Measurements from ENCODE around the gene SKAP1. TPM values are rescaled to one million over a fixed set of nuclear protein-coding genes. Genes with fewer than 3 reads are reported as not detected.
A peak's percentile ranks its signal among the peaks of the same experiment; 100 is the strongest.

Gene SKAP1
- polyA plus RNA-seq, 1 of the 3 experiments (the other 2 are of a cell fraction) = not detected

DNA sequence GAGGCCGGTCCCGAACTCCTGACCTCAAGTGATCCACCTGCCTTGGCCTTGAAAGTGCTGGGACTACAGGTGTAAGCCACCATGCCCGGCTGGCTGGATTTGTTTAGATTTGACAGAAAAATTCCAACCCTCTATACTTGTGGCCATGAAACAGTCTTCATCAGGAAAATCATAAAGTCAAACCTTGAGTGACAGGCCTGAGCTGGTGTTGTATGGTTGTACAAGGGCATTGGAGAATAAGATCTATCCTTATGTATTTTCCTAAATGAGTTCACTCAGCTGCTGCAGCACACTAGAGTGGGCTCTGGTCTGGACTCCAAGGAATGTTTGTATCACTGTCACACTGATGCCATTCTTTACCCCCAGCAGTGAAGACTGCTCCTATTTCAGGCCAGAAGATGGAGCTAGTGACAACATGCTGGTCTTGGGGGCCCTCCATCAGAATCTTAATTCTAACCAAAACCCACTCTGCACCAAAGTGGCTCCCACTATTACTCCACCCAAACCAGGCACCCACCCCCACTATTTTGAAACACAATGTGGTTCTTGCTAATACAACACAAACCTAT, 295.0 kb downstream of the SKAP1 start:
- WGBS (ENCODE audit: low lambda C conversion rate) = 56% methylated on average over 3 of the region's 3 CpGs
- Histone ChIP-seq H3K79me2 (ENCODE audit: insufficient read depth) (no peaks in the 10 kb centered on the region), H3K27ac (ENCODE audit: low read depth in 2 of 2, low read length in 1 of 2) (no peak overlapping the region), H4K20me1 (ENCODE audit: insufficient read depth) (no peaks in the 10 kb centered on the region), H3K9ac (no peak overlapping the region), H3K9me2 (no peaks in the 10 kb centered on the region), H3K36me3 (replicated peaks in 1 of 2; ENCODE audit: control insufficient read depth in 1 of 2, insufficient read depth in 2 of 2, low read length in 1 of 2) (no peaks in the 10 kb centered on the region), H3K27me3 (ENCODE audit: insufficient read depth) (peaks cover 36% of the 10 kb centered on the region), H3K9me3 (no peaks in the 10 kb centered on the region), H2AFZ (ENCODE audit: low read depth) (no peak overlapping the region), H3K4me2 (no peak overlapping the region), H3F3A (replicated peaks; ENCODE audit: insufficient read depth) (no peaks in the 10 kb centered on the region), H3K4me3 (ENCODE audit: low read depth in 2 of 2, low read length in 1 of 2) (no peak overlapping the region), H3K4me1 (ENCODE audit: control insufficient read depth in 1 of 2, insufficient read depth in 2 of 2, low read depth in 1 of 2, low read length in 1 of 2) (peaks cover 0 to 5% of the 10 kb centered on the region in 2 experiments; a peak in 1 of 4 replicates)
- TF ChIP-seq RAD21 (IDR thresholded peaks at IDR 0.05; ENCODE audit: low read length) (peak; percentile 20; the same call in 1 of the 2 replicates), MEF2A (IDR thresholded peaks at IDR 0.05; ENCODE audit: borderline replicate concordance, low read depth) (no peak), CHD2 (IDR thresholded peaks at IDR 0.05; ENCODE audit: low read length, partially characterized antibody) (no peak), GATA2 (CRISPR knock-in tag; IDR thresholded peaks at IDR 0.05) (no peak), NFIC (IDR thresholded peaks at IDR 0.05; ENCODE audit: borderline replicate concordance) (no peak)
- TF ChIP-seq, protein P1, sequence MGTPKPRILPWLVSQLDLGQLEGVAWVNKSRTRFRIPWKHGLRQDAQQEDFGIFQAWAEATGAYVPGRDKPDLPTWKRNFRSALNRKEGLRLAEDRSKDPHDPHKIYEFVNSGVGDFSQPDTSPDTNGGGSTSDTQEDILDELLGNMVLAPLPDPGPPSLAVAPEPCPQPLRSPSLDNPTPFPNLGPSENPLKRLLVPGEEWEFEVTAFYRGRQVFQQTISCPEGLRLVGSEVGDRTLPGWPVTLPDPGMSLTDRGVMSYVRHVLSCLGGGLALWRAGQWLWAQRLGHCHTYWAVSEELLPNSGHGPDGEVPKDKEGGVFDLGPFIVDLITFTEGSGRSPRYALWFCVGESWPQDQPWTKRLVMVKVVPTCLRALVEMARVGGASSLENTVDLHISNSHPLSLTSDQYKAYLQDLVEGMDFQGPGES (IDR thresholded peaks at IDR 0.05; ENCODE audit: low read depth, low read length) = no peak
- TF ChIP-seq, protein P2, sequence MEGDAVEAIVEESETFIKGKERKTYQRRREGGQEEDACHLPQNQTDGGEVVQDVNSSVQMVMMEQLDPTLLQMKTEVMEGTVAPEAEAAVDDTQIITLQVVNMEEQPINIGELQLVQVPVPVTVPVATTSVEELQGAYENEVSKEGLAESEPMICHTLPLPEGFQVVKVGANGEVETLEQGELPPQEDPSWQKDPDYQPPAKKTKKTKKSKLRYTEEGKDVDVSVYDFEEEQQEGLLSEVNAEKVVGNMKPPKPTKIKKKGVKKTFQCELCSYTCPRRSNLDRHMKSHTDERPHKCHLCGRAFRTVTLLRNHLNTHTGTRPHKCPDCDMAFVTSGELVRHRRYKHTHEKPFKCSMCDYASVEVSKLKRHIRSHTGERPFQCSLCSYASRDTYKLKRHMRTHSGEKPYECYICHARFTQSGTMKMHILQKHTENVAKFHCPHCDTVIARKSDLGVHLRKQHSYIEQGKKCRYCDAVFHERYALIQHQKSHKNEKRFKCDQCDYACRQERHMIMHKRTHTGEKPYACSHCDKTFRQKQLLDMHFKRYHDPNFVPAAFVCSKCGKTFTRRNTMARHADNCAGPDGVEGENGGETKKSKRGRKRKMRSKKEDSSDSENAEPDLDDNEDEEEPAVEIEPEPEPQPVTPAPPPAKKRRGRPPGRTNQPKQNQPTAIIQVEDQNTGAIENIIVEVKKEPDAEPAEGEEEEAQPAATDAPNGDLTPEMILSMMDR (IDR thresholded peaks at IDR 0.05) = peak; percentile 41
- CTCF ChIA-PET = interaction anchor here (0.6 to 17.8 kb wide), 14 partner anchors 8 to 578 kb away, joined by 3 to 232 read pairs (median 4); no protein-coding TSS in a partner anchor
- DNase-seq = no peak
- POLR2A ChIA-PET = no interaction called here

DNA sequence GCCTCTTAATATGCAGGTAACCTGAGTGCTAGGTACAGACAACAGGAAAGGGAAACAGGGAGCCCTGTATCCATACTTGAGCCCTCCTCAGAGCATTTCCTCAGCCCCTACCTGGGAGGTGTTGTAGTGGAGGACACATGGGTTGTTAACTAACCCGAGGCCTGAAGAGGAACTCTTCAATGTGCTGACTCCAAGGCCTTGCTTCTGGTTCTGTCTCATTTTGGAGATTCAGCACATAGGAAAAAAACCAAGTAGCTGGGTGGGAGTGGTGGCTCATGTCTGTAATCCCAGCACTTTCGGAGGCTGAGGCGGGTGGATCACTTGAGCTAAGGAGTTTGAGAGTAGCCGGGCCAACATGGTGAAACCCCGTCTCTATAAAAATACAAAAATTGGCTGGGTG, 297.6 kb downstream of the SKAP1 start:
- CTCF ChIA-PET = interaction anchor here (0.5 to 17.8 kb wide), 21 partner anchors 8 to 1581 kb away, joined by 3 to 232 read pairs (median 7); partner anchors contain the start of gene NFE2L1
- no peaks in the 10 kb centered on the region for H3K79me2 ChIP-seq (ENCODE audit: insufficient read depth)
- H3K27me3 ChIP-seq (ENCODE audit: insufficient read depth) = peaks cover 16% of the 10 kb centered on the region; the same call in 1 of the 2 replicates
- no peaks in the 10 kb centered on the region for H3K9me2 ChIP-seq
- POLR2A ChIA-PET = no interaction called here
- no peaks in the 10 kb centered on the region for H4K20me1 ChIP-seq (ENCODE audit: insufficient read depth)
- 76% methylated on average over 5 of the region's 5 CpGs for WGBS (ENCODE audit: low lambda C conversion rate)
- H3K36me3 ChIP-seq (replicated peaks in 1 of 2; ENCODE audit: control insufficient read depth in 1 of 2, insufficient read depth in 2 of 2, low read length in 1 of 2) = no peaks in the 10 kb centered on the region
- no peak overlapping the region for H2AFZ ChIP-seq (ENCODE audit: low read depth)
- H3K4me1 ChIP-seq (ENCODE audit: control insufficient read depth in 1 of 2, insufficient read depth in 2 of 2, low read depth in 1 of 2, low read length in 1 of 2) = peaks cover 3 to 13% of the 10 kb centered on the region in 2 experiments; a peak in 2 of 4 replicates
- H3K9me3 ChIP-seq = no peaks in the 10 kb centered on the region
- H3K9ac ChIP-seq = no peak overlapping the region
- DNase-seq = no peak
- H3F3A ChIP-seq (replicated peaks; ENCODE audit: insufficient read depth) = no peaks in the 10 kb centered on the region
- no peak overlapping the region for H3K4me2 ChIP-seq
- H3K27ac ChIP-seq (ENCODE audit: low read depth in 2 of 2, low read length in 1 of 2) = no peak overlapping the region
- no peak overlapping the region for H3K4me3 ChIP-seq (ENCODE audit: low read depth in 2 of 2, low read length in 1 of 2)
- TF ChIP-seq, protein P3, sequence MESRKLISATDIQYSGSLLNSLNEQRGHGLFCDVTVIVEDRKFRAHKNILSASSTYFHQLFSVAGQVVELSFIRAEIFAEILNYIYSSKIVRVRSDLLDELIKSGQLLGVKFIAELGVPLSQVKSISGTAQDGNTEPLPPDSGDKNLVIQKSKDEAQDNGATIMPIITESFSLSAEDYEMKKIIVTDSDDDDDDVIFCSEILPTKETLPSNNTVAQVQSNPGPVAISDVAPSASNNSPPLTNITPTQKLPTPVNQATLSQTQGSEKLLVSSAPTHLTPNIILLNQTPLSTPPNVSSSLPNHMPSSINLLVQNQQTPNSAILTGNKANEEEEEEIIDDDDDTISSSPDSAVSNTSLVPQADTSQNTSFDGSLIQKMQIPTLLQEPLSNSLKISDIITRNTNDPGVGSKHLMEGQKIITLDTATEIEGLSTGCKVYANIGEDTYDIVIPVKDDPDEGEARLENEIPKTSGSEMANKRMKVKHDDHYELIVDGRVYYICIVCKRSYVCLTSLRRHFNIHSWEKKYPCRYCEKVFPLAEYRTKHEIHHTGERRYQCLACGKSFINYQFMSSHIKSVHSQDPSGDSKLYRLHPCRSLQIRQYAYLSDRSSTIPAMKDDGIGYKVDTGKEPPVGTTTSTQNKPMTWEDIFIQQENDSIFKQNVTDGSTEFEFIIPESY (IDR thresholded peaks at IDR 0.05; ENCODE audit: borderline replicate concordance, low read depth) = no peak
- TF ChIP-seq EZH2phosphoT487 (IDR thresholded peaks at IDR 0.05; ENCODE audit: borderline replicate concordance, low read depth) (no peak), NFIC (IDR thresholded peaks at IDR 0.05; ENCODE audit: borderline replicate concordance) (no peak), SIN3A (IDR thresholded peaks at IDR 0.05; ENCODE audit: borderline replicate concordance, low read depth, low read length) (no peak), NRF1 (IDR thresholded peaks at IDR 0.05; ENCODE audit: low read depth, low read length) (no peak), POLR2AphosphoS5 (IDR thresholded peaks at IDR 0.05; ENCODE audit: low read depth, low read length) (no peak), GATA2 (CRISPR knock-in tag; IDR thresholded peaks at IDR 0.05) (no peak)
- TF ChIP-seq, protein P4, sequence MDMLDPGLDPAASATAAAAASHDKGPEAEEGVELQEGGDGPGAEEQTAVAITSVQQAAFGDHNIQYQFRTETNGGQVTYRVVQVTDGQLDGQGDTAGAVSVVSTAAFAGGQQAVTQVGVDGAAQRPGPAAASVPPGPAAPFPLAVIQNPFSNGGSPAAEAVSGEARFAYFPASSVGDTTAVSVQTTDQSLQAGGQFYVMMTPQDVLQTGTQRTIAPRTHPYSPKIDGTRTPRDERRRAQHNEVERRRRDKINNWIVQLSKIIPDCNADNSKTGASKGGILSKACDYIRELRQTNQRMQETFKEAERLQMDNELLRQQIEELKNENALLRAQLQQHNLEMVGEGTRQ (IDR thresholded peaks at IDR 0.05; ENCODE audit: borderline replicate concordance, low read depth, low read length) = no peak
- TF ChIP-seq, protein P5, sequence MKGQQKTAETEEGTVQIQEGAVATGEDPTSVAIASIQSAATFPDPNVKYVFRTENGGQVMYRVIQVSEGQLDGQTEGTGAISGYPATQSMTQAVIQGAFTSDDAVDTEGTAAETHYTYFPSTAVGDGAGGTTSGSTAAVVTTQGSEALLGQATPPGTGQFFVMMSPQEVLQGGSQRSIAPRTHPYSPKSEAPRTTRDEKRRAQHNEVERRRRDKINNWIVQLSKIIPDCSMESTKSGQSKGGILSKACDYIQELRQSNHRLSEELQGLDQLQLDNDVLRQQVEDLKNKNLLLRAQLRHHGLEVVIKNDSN (IDR thresholded peaks at IDR 0.05; ENCODE audit: borderline replicate concordance, low read depth) = no peak
- TF ChIP-seq, protein P6, sequence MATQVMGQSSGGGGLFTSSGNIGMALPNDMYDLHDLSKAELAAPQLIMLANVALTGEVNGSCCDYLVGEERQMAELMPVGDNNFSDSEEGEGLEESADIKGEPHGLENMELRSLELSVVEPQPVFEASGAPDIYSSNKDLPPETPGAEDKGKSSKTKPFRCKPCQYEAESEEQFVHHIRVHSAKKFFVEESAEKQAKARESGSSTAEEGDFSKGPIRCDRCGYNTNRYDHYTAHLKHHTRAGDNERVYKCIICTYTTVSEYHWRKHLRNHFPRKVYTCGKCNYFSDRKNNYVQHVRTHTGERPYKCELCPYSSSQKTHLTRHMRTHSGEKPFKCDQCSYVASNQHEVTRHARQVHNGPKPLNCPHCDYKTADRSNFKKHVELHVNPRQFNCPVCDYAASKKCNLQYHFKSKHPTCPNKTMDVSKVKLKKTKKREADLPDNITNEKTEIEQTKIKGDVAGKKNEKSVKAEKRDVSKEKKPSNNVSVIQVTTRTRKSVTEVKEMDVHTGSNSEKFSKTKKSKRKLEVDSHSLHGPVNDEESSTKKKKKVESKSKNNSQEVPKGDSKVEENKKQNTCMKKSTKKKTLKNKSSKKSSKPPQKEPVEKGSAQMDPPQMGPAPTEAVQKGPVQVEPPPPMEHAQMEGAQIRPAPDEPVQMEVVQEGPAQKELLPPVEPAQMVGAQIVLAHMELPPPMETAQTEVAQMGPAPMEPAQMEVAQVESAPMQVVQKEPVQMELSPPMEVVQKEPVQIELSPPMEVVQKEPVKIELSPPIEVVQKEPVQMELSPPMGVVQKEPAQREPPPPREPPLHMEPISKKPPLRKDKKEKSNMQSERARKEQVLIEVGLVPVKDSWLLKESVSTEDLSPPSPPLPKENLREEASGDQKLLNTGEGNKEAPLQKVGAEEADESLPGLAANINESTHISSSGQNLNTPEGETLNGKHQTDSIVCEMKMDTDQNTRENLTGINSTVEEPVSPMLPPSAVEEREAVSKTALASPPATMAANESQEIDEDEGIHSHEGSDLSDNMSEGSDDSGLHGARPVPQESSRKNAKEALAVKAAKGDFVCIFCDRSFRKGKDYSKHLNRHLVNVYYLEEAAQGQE (IDR thresholded peaks at IDR 0.05; ENCODE audit: low read depth, low read length) = no peak

Measured in SK-N-SH (cell line).